ENCODE results near the gene TMEM158. TPM values are rescaled to one million over a fixed set of nuclear protein-coding genes. Genes with fewer than 3 reads are reported as not detected.

The TMEM158 gene
- total RNA-seq, 1 donor from 2014 or later, result 1.9 TPM

- intact Hi-C loops (cut with micrococcal nuclease), result loop anchor here (5.0 kb wide), 1 partner anchor 102 kb away; no protein-coding TSS in a partner anchor
- H3K9me3 Mint-ChIP-seq, result no peaks in the 10 kb centered on the region
- H3K27ac Mint-ChIP-seq, result no peak overlapping the region
- peaks cover 36% of the 10 kb centered on the region for H3K4me1 Mint-ChIP-seq (ENCODE audit: low read depth)
- no peak overlapping the region for H3K4me3 Mint-ChIP-seq (ENCODE audit: low read depth)
- peaks cover 11% of the 10 kb centered on the region for H3K27me3 Mint-ChIP-seq (ENCODE audit: low read depth)
- no peaks in the 10 kb centered on the region for H3K36me3 Mint-ChIP-seq (ENCODE audit: low read depth)
- DNase-seq (ENCODE audit: low spot score), result no peak
Measured at GRCh38 chr3:45209526-45209925, 16.6 kb downstream of the TMEM158 start.

GRCh38 chr3:45208586-45208985 lies 17.5 kb downstream of the TMEM158 start:
- Mint-ChIP-seq H3K4me3 (ENCODE audit: low read depth) (no peak overlapping the region), H3K36me3 (ENCODE audit: low read depth) (no peaks in the 10 kb centered on the region), H3K27ac (peak overlapping the region; percentile 44), H3K4me1 (ENCODE audit: low read depth) (peaks cover 31% of the 10 kb centered on the region), H3K27me3 (ENCODE audit: low read depth) (peaks cover 11% of the 10 kb centered on the region), H3K9me3 (no peaks in the 10 kb centered on the region)
- intact Hi-C loops (cut with micrococcal nuclease), result loop anchor here (1.0 to 5.0 kb wide), 3 partner anchors 20 to 101 kb away; no protein-coding TSS in a partner anchor
- DNase-seq (ENCODE audit: low spot score), result no peak

GRCh38 chr3:45207446-45207845 lies 18.6 kb downstream of the TMEM158 start:
- DNase-seq (ENCODE audit: low spot score), result no peak
- Mint-ChIP-seq H3K27ac (no peak overlapping the region), H3K4me1 (ENCODE audit: low read depth) (peaks cover 31% of the 10 kb centered on the region), H3K9me3 (no peaks in the 10 kb centered on the region), H3K36me3 (ENCODE audit: low read depth) (no peaks in the 10 kb centered on the region), H3K27me3 (ENCODE audit: low read depth) (peaks cover 11% of the 10 kb centered on the region), H3K4me3 (ENCODE audit: low read depth) (no peak overlapping the region)
- intact Hi-C loops (cut with micrococcal nuclease), result loop anchor here (5.0 kb wide), 1 partner anchor 100 kb away; no protein-coding TSS in a partner anchor

GRCh38 chr3:45205126-45205525 lies 21.0 kb downstream of the TMEM158 start:
- peaks cover 12% of the 10 kb centered on the region for H3K27me3 Mint-ChIP-seq (ENCODE audit: low read depth)
- H3K4me1 Mint-ChIP-seq (ENCODE audit: low read depth), result peaks cover 24% of the 10 kb centered on the region
- H3K4me3 Mint-ChIP-seq (ENCODE audit: low read depth), result no peak overlapping the region
- no peaks in the 10 kb centered on the region for H3K9me3 Mint-ChIP-seq
- no peak for DNase-seq (ENCODE audit: low spot score)
- no peaks in the 10 kb centered on the region for H3K36me3 Mint-ChIP-seq (ENCODE audit: low read depth)
- H3K27ac Mint-ChIP-seq, result no peak overlapping the region
- intact Hi-C loops (cut with micrococcal nuclease), result loop anchor here (5.0 kb wide), 1 partner anchor 98 kb away; no protein-coding TSS in a partner anchor

GRCh38 chr3:45204136-45204535 lies 22.0 kb downstream of the TMEM158 start:
- peaks cover 12% of the 10 kb centered on the region for H3K27me3 Mint-ChIP-seq (ENCODE audit: low read depth)
- intact Hi-C loops (cut with micrococcal nuclease), result no loop called here
- H3K4me1 Mint-ChIP-seq (ENCODE audit: low read depth), result peaks cover 22% of the 10 kb centered on the region
- no peaks in the 10 kb centered on the region for H3K36me3 Mint-ChIP-seq (ENCODE audit: low read depth)
- no peaks in the 10 kb centered on the region for H3K9me3 Mint-ChIP-seq
- H3K4me3 Mint-ChIP-seq (ENCODE audit: low read depth), result no peak overlapping the region
- DNase-seq (ENCODE audit: low spot score), result no peak
- no peak overlapping the region for H3K27ac Mint-ChIP-seq

- H3K9me3 Mint-ChIP-seq, result no peaks in the 10 kb centered on the region
- no peak for DNase-seq (ENCODE audit: low spot score)
- H3K36me3 Mint-ChIP-seq (ENCODE audit: low read depth), result no peaks in the 10 kb centered on the region
- H3K27ac Mint-ChIP-seq, result no peak overlapping the region
- peaks cover 8% of the 10 kb centered on the region for H3K4me1 Mint-ChIP-seq (ENCODE audit: low read depth)
- H3K4me3 Mint-ChIP-seq (ENCODE audit: low read depth), result no peak overlapping the region
- intact Hi-C loops (cut with micrococcal nuclease), result no loop called here
- peaks cover 23% of the 10 kb centered on the region for H3K27me3 Mint-ChIP-seq (ENCODE audit: low read depth)
Measured at GRCh38 chr3:45199837-45200648, 26.0 kb downstream of the TMEM158 start.

GRCh38 chr3:45198264-45199260 lies 27.5 kb downstream of the TMEM158 start:
- H3K27me3 Mint-ChIP-seq (ENCODE audit: low read depth), result peaks cover 21% of the 10 kb centered on the region
- no peaks in the 10 kb centered on the region for H3K36me3 Mint-ChIP-seq (ENCODE audit: low read depth)
- no peak for DNase-seq (ENCODE audit: low spot score)
- intact Hi-C loops (cut with micrococcal nuclease), result no loop called here
- H3K27ac Mint-ChIP-seq, result no peak overlapping the region
- H3K9me3 Mint-ChIP-seq, result no peaks in the 10 kb centered on the region
- no peak overlapping the region for H3K4me3 Mint-ChIP-seq (ENCODE audit: low read depth)
- H3K4me1 Mint-ChIP-seq (ENCODE audit: low read depth), result peaks cover 5% of the 10 kb centered on the region

GRCh38 chr3:45194791-45195190 lies 31.3 kb downstream of the TMEM158 start:
- Mint-ChIP-seq H3K4me1 (ENCODE audit: low read depth) (peaks cover 16% of the 10 kb centered on the region), H3K36me3 (ENCODE audit: low read depth) (no peaks in the 10 kb centered on the region), H3K27me3 (ENCODE audit: low read depth) (peaks cover 13% of the 10 kb centered on the region), H3K4me3 (ENCODE audit: low read depth) (no peak overlapping the region), H3K27ac (no peak overlapping the region), H3K9me3 (no peaks in the 10 kb centered on the region)
- no peak for DNase-seq (ENCODE audit: low spot score)
- intact Hi-C loops (cut with micrococcal nuclease), result no loop called here

- no peak for DNase-seq (ENCODE audit: low spot score)
- H3K27me3 Mint-ChIP-seq (ENCODE audit: low read depth), result peaks cover 11% of the 10 kb centered on the region
- H3K27ac Mint-ChIP-seq, result no peak overlapping the region
- no peak overlapping the region for H3K4me3 Mint-ChIP-seq (ENCODE audit: low read depth)
- intact Hi-C loops (cut with micrococcal nuclease), result no loop called here
- H3K9me3 Mint-ChIP-seq, result no peaks in the 10 kb centered on the region
- H3K36me3 Mint-ChIP-seq (ENCODE audit: low read depth), result no peaks in the 10 kb centered on the region
- H3K4me1 Mint-ChIP-seq (ENCODE audit: low read depth), result peaks cover 34% of the 10 kb centered on the region
Measured at GRCh38 chr3:45191924-45192417, 34.1 kb downstream of the TMEM158 start.

- Mint-ChIP-seq H3K9me3 (no peaks in the 10 kb centered on the region), H3K27ac (no peak overlapping the region), H3K4me1 (ENCODE audit: low read depth) (peaks cover 32% of the 10 kb centered on the region), H3K36me3 (ENCODE audit: low read depth) (no peaks in the 10 kb centered on the region), H3K27me3 (ENCODE audit: low read depth) (peaks cover 9% of the 10 kb centered on the region), H3K4me3 (ENCODE audit: low read depth) (no peak overlapping the region)
- intact Hi-C loops (cut with micrococcal nuclease), result no loop called here
- DNase-seq (ENCODE audit: low spot score), result no peak
Measured at GRCh38 chr3:45191424-45191823, 34.7 kb downstream of the TMEM158 start.

GRCh38 chr3:45188719-45189659 lies 37.1 kb downstream of the TMEM158 start:
- intact Hi-C loops (cut with micrococcal nuclease), result loop anchor here (1.0 to 5.0 kb wide), 4 partner anchors 19 to 122 kb away; no protein-coding TSS in a partner anchor
- Mint-ChIP-seq H3K4me3 (ENCODE audit: low read depth) (no peak overlapping the region), H3K9me3 (no peaks in the 10 kb centered on the region), H3K27ac (no peak overlapping the region), H3K27me3 (ENCODE audit: low read depth) (peaks cover 2% of the 10 kb centered on the region), H3K36me3 (ENCODE audit: low read depth) (no peaks in the 10 kb centered on the region), H3K4me1 (ENCODE audit: low read depth) (peaks cover 46% of the 10 kb centered on the region)
- DNase-seq (ENCODE audit: low spot score), result no peak
